Thoracic aorta (tissue), 2 donors: ENCODE data around the gene YIPF3. TPM values are rescaled to one million over a fixed set of nuclear protein-coding genes. Genes with fewer than 3 reads are reported as not detected.
A peak's percentile ranks its signal among the peaks of the same experiment; 100 is the strongest.

Source experiments
- ATAC-seq: fragments of 150-250 bp; one replicate; pipeline ENCODE4 v1.8.0; 2017; ENCODE audit warnings: low read depth; ENCODE audit not compliant: insufficient number of reproducible peaks, low FRiP score
- DNase-seq: peaks from one replicate; pipeline ENCODE4 v3.0.0-alpha.2; 2020; ENCODE audit warnings: low spot score
- H3K27ac ChIP-seq, 2 donors: fragments of 200-600 bp; sonication (generic); 1 replicate in 1 of 2; 2 replicates in 1 of 2; pipeline ENCODE4 v1.5.1; 2016; ENCODE audit warnings: mild to moderate bottlenecking in 2 of 2, moderate library complexity in 2 of 2
- H3K27me3 ChIP-seq: fragments of 200-600 bp; sonication (generic); replicated peaks from 2 replicates; pipeline ENCODE4 v1.6.0; 2016; ENCODE audit warnings: mild to moderate bottlenecking; ENCODE audit not compliant: insufficient read depth
- H3K36me3 ChIP-seq: fragments of 200-600 bp; sonication (generic); one replicate; pipeline ENCODE4 v1.5.1; 2016
- H3K4me1 ChIP-seq, 2 donors: fragments of 200-600 bp; sonication (generic); 1 replicate in 1 of 2; 2 replicates in 1 of 2; pipeline versions ENCODE4 v1.5.1 to v1.6.0; 2016; ENCODE audit warnings: low read depth in 2 of 2, mild to moderate bottlenecking in 1 of 2; ENCODE audit not compliant: control insufficient read depth in 1 of 2
- H3K4me3 ChIP-seq: fragments of 200-600 bp; sonication (generic); 2 replicates; pipeline ENCODE4 v1.5.1; 2016; ENCODE audit warnings: mild to moderate bottlenecking
- H3K9me3 ChIP-seq: fragments of 200-600 bp; sonication (generic); 2 replicates; pipeline ENCODE4 v1.5.1; 2016
- CTCF ChIP-seq: fragments of 200-600 bp; sonication (generic); IDR thresholded peaks from one replicate; pipeline ENCODE4 v1.5.1; 2019; ENCODE audit warnings: antibody characterized with exemption
- total RNA-seq, 2 donors: library from RNA; depleted of rRNA; stranded (reverse); fragments of >200 nt; gene quantifications; one replicate each; pipeline versions ENCODE4 v1.1.0 to v1.2.3, GENCODE V29; 2016

The YIPF3 gene
- total RNA-seq, 2 donors from 2014 or later: 92.2 to 160 TPM

GRCh38 chr6:43481075-43481474 lies 35.7 kb downstream of the YIPF3 start:
- peaks cover 6 to 22% of the 10 kb centered on the region in 2 donors for H3K4me1 ChIP-seq
- peaks cover 3% of the 10 kb centered on the region for H3K36me3 ChIP-seq
- H3K27ac ChIP-seq: no peak overlapping the region
- no peaks in the 10 kb centered on the region for H3K27me3 ChIP-seq
- TF ChIP-seq CTCF: no peak
- no peak for DNase-seq
- ATAC-seq: no peak
- no peak overlapping the region for H3K4me3 ChIP-seq
- no peaks in the 10 kb centered on the region for H3K9me3 ChIP-seq

GRCh38 chr6:43478008-43478372 lies 38.7 kb downstream of the YIPF3 start:
- H3K27me3 ChIP-seq: no peaks in the 10 kb centered on the region
- H3K9me3 ChIP-seq: no peaks in the 10 kb centered on the region
- TF ChIP-seq CTCF: no peak
- H3K4me1 ChIP-seq: peaks cover 6 to 22% of the 10 kb centered on the region in 2 donors
- DNase-seq (no peak), ATAC-seq (no peak)
- H3K27ac ChIP-seq: peak overlapping the region; percentile 49 to 59
- H3K36me3 ChIP-seq: no peaks in the 10 kb centered on the region
- peak overlapping the region; percentile 87 for H3K4me3 ChIP-seq

DNA sequence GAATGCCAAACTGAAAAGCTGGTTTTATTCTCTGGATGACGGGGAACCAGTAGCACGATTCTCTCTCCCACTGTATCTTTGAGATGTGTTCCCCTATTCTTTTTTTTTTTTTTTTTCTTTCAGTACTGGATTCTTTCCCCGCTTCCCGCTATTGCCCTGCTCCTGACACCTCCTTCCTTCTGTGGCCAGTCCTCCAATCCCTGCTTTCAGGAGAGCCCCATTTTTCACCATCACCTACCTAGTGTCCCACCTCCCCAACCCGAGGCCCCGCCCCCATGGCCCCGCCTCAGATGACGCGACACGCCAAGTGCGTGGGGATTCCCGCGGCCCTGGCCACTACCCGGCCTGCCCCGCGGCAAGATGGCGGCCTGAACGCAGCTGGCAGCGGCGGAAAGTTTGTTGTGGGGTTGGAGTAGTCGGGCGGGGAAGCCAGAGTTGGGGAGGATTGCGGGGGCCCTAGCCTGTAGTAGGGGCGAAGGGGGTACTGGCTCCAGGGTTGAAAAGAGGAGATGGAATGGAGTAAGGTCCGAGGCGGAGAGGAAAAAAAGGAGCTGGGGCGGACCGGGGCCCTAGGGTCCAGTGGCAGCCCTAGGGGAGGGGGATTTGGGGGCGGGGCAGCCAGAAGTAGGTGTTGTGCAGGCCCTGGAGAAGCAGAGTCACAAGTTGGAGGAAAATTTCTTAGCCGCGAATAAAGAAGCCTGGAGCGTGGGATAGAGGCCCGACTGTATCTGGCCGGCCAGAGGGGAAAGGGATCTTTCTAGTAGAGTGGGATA lies 39.3 kb downstream of the YIPF3 start, which contains the start of gene TJAP1:
Gene TJAP1 (plus strand): TSS at position 336 of the 773 bp plus-strand sequence. CDS start 21,432 bp downstream, outside the sequence.
- peak; percentile 87 for ATAC-seq
- H3K4me3 ChIP-seq: peak within 1 kb of the TSS; percentile 87
- H3K27ac ChIP-seq: peak within 1 kb of the TSS; percentile 49 to 59
- peak; percentile 72 for DNase-seq
- no peaks in the 10 kb centered on the region for H3K36me3 ChIP-seq
- H3K27me3 ChIP-seq: no peaks in the 10 kb centered on the region
- no peaks in the 10 kb centered on the region for H3K9me3 ChIP-seq
- H3K4me1 ChIP-seq: peaks cover 6 to 22% of the 10 kb centered on the region in 2 donors
- TF ChIP-seq CTCF: no peak

DNA sequence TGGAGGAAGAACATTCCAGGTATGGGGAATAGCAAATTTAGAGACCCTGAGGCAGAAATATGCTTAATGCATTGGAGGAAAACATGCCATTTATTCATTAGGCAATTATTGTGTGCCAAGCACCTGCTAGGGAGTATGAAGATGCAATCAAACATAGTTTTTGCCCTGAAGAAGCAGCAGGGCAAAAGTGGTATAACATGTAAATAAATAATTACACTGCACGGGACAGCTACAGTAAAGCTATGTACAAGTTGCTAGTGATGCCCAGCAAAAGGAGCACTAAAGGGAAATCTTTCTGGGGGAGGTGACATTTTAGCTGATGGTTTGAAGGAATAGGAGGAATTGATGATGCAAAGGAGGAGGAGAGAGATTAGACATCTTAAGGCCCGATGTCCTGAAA lies 40.0 kb downstream of the YIPF3 start:
- H3K4me1 ChIP-seq: peaks cover 6 to 22% of the 10 kb centered on the region in 2 donors
- ATAC-seq (no peak), DNase-seq (no peak)
- H3K9me3 ChIP-seq: no peaks in the 10 kb centered on the region
- H3K27me3 ChIP-seq: no peaks in the 10 kb centered on the region
- no peaks in the 10 kb centered on the region for H3K36me3 ChIP-seq
- no peak overlapping the region for H3K27ac ChIP-seq
- TF ChIP-seq CTCF: no peak
- peak overlapping the region; percentile 87 for H3K4me3 ChIP-seq

DNA sequence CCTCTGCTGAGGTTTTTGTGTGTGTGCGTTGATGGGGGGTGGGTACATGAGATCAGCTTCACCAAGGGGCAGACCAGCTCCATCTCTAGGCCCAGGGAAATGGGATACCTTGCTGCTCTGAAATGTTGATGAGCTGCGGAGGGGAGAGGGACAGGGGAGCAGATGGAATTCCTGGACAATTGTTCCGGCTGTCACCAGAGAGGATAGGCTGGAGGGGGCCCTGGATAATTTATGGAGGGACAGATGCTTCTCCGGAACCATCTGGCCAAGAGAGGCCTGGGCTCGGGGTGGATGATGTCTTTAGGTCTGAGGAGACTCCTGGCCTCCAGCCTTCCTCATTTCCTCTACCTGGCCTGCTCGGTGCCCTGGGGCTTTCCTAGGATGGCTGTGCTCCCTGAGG lies 41.2 kb downstream of the YIPF3 start:
- no peaks in the 10 kb centered on the region for H3K9me3 ChIP-seq
- no peak for DNase-seq

More for the DNA sequence above, 41.2 kb downstream of the YIPF3 start:
- no peak for ATAC-seq
- no peak overlapping the region for H3K4me3 ChIP-seq
- H3K36me3 ChIP-seq: no peaks in the 10 kb centered on the region
- peaks cover 6 to 22% of the 10 kb centered on the region in 2 donors for H3K4me1 ChIP-seq
- no peak for TF ChIP-seq CTCF
- no peak overlapping the region for H3K27ac ChIP-seq
- H3K27me3 ChIP-seq: no peaks in the 10 kb centered on the region
